GM21447 (cell line): Measurements from ENCODE around the gene TUBG2.

Experiments used
- ATAC-seq: cut with Tn5 transposase; IDR thresholded peaks from one replicate; pipeline ENCODE4 v1.9.1; 2021; ENCODE audit not compliant: unreplicated experiment

TUBG2 gene

GRCh38 chr17:42695500-42695899 lies 36.4 kb downstream of the TUBG2 start:
- no peak for ATAC-seq

GRCh38 chr17:42697108-42697811 lies 38.2 kb downstream of the TUBG2 start:
- no peak for ATAC-seq

GRCh38 chr17:42698736-42699414 lies 39.8 kb downstream of the TUBG2 start:
- no peak for ATAC-seq

GRCh38 chr17:42699415-42699740 lies 40.3 kb downstream of the TUBG2 start:
- no peak for ATAC-seq

GRCh38 chr17:42700586-42701289 lies 41.7 kb downstream of the TUBG2 start:
- ATAC-seq = no peak

- ATAC-seq = no peak
These were observed 43.4 kb downstream of the TUBG2 start for GRCh38 chr17:42702446-42702845.

GRCh38 chr17:42704490-42704836 lies 45.4 kb downstream of the TUBG2 start:
- no peak for ATAC-seq

- ATAC-seq = peak; percentile 78
These were observed 45.9 kb downstream of the TUBG2 start for GRCh38 chr17:42704837-42705494.

- ATAC-seq = no peak
These were observed 47.6 kb downstream of the TUBG2 start for GRCh38 chr17:42706732-42707131.

GRCh38 chr17:42708588-42708987 lies 49.5 kb downstream of the TUBG2 start:
- no peak for ATAC-seq

GRCh38 chr17:42709561-42709960 lies 50.5 kb downstream of the TUBG2 start:
- no peak for ATAC-seq
